Lower leg skin (tissue), 4 donors: ENCODE data around the gene GOLGA6L7. TPM values are rescaled to one million over a fixed set of nuclear protein-coding genes. Genes with fewer than 3 reads are reported as not detected.
"Not testable (repeated sequence)": the region's sequence is repeated elsewhere in the genome, so short reads cannot be mapped to it uniquely, and the experiment has no call there.

Source experiments
- DNase-seq, 2 donors: peaks; one replicate each; pipeline ENCODE4 v3.0.0-alpha.2; 2019; ENCODE audit warnings: low spot score in 2 of 2
- H3K4me3 ChIP-seq: fragments of 200-600 bp; sonication (generic); 2 replicates; pipeline ENCODE4 v1.5.1; 2017; ENCODE audit warnings: mild to moderate bottlenecking, low read depth; ENCODE audit not compliant: poor library complexity, severe bottlenecking
- WGBS, 2 donors: methylation state at CpG; one replicate each; pipeline ENCODE4 v1.1.5; 2018; 5-methylcytosine and 5-hydroxymethylcytosine counted together
- intact Hi-C: fragments of 100-400 bp; cut with DNase I; formaldehyde crosslinking; loops from one replicate; pipeline ENCODE4 v1.15.0; 2023; ENCODE audit warnings: low total_unique reads
- total RNA-seq, 4 donors: library from RNA; depleted of rRNA; stranded (reverse); fragments of >200 nt; gene quantifications; one replicate each; pipeline ENCODE4 v1.1.0, GENCODE V29; 2016

GOLGA6L7 gene
- total RNA-seq, 4 donors from 2014 or later, result not detected

- intact Hi-C loops, H3K4me3 ChIP-seq, DNase-seq: not testable (repeated sequence)
- WGBS, 2 donors, result 28 to 60% methylated on average over 1 to 5 of the region's 5 CpGs
These were observed 1.2 kb downstream of the GOLGA6L7 start for GRCh38 chr15:28847247-28847646.

DNA sequence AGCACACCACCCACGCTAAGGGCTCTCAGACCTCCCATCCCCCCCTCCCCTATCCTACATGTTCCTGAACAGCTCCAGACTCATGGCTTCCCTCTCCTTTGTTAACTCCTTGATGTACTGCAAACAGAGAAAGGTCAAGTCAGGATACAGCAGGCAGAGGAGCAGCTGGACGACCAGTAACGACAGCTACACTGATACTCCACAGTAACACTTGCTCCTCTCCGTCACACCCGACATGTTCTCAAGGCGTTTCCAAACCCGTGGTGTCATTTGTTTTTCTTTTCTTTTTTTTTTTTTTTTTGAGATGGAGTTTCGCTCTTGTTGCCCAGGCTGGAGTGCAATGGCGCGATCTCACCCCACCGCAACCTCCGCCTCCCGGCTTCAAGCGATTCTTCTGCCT lies 4.3 kb downstream of the GOLGA6L7 start:
- H3K4me3 ChIP-seq, DNase-seq, intact Hi-C loops: not testable (repeated sequence)
- WGBS, 2 donors, result 73 to 85% methylated on average over 7 to 14 of the region's 14 CpGs

DNA sequence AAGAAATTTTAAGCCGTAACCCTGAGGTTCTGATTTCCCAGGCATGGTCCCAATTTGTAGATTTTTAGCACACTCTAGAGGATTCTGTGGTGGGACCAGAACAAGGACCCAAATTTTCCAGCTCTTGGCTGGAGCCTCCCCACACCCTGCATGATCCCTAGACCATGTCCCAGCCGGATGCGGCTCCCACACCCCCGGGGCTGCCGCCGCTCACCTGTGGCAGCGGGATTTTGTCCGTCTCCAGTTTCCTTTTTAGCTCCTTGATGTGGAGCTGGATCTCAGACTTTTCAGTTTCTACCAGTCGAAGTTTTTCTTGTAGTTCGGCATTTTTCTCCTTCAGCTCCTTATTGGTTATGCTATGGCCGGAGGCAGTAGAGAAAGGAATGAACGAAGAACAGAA lies 4.9 kb downstream of the GOLGA6L7 start:
- 89 to 93% methylated on average over 12 of the region's 12 CpGs for WGBS, 2 donors
- intact Hi-C loops, H3K4me3 ChIP-seq, DNase-seq: not testable (repeated sequence)

DNA sequence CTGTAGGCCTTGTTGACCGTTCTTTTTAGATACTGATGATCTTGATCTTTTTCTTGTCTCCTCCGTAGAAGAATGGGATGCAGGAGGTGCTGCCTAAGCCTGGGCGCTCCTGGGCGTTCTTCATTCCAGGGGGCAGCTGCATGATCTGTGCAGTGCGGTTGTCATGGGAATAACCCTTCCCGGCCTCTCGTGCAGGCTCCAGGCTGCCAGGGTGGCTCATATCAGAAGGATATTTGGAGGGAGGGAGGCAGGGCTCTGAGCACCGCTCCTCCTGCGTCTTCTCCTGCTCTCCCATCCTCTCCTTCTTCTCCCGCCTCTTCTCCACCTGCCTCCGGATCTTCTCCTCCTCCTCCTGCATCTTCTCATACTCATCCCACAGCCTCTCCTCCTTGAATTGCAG lies 6.2 kb downstream of the GOLGA6L7 start:
- intact Hi-C loops, H3K4me3 ChIP-seq: not testable (repeated sequence)
- 85 to 86% methylated on average over 11 of the region's 11 CpGs for WGBS, 2 donors
- DNase-seq, result peak in 1 of 2 donors; percentile 57

DNA sequence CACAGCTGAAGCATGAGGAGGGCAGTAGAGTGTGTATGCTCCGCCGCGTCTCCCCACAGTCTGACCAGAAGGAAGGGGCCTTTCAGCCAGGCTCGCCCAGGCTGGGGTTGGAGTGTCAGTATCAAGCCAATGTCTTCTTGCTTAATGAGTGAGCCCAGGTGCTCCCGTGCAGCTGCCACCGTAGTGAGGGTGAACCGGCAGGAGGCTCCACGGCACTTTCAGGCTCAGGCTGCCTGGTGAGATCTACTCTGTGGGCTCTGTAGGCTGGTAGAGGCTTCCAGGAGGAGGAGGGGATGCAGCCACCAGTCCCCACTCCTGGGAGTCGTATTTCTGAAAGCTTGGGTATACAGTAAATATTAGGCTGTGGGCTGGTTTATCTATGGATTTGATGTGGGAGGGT lies 8.2 kb downstream of the GOLGA6L7 start:
- H3K4me3 ChIP-seq, DNase-seq, intact Hi-C loops: not testable (repeated sequence)
- WGBS, 2 donors, result 75 to 93% methylated on average over 2 to 9 of the region's 9 CpGs

- intact Hi-C loops, result not testable (repeated sequence)
- 86 to 91% methylated on average over 10 of the region's 10 CpGs for WGBS, 2 donors
These were observed 13.4 kb downstream of the GOLGA6L7 start for GRCh38 chr15:28834957-28835585.

GRCh38 chr15:28831897-28832587 lies 16.4 kb downstream of the GOLGA6L7 start:
- intact Hi-C loops, H3K4me3 ChIP-seq: not testable (repeated sequence)
- 10 to 18% methylated on average over 16 to 28 of the region's 56 CpGs for WGBS, 2 donors
- DNase-seq, result peak in 1 of 2 donors; percentile 19

More at GRCh38 chr15:28834957-28835585, 13.4 kb downstream of the GOLGA6L7 start:
- DNase-seq, H3K4me3 ChIP-seq: not testable (repeated sequence)

GRCh38 chr15:28821420-28821819 lies 27.0 kb downstream of the GOLGA6L7 start:
- DNase-seq, H3K4me3 ChIP-seq, intact Hi-C loops: not testable (repeated sequence)
- WGBS, 2 donors, result 45 to 67% methylated on average over 2 of the region's 2 CpGs

GRCh38 chr15:28819930-28820295 lies 28.5 kb downstream of the GOLGA6L7 start:
- DNase-seq, intact Hi-C loops, H3K4me3 ChIP-seq: not testable (repeated sequence)
- WGBS, 2 donors, result no CpG with 5 or more reads among the region's 3 CpGs

DNA sequence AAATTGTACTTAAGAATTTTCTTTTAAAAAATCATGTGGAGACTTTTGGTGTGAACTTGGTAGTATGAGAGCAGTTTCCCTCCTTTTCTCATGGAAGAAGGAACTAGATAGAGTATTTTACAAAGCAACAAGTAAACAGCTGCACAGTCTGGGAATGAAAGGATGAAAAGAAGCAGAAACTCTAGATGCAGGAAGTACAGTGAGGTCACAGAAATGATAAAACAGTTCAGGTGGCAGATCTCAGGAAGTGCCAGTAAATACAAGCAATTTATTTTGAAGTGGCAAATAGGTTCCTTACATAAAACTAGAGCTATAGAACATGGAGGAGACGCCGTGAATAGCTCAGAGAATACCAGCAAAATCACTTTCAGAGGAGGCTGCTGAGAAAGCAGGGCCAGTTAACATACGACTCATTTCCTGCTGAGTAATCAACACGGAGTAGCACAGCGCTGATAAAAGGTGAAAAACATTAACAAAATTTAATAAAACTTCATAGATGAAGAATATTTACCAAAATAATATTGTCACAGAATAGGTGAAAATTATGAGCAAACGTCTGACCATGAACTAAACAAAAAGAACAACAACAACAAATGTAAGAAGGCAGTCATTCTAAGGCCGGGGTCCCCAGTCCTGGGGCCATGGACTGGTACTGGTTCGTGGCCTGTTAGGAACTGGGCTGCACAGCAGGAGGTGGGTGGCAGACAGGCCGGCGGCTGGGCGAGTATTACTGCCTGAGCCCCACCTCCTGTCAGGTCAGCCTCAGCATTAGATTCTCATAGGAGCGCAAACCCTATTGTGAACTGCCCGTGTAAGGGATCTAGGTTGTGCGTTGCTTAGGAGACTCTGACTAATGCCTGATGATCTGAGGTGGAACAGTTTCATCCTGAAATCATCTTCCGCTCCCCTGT lies 29.2 kb downstream of the GOLGA6L7 start:
- H3K4me3 ChIP-seq, intact Hi-C loops, DNase-seq: not testable (repeated sequence)
- 60 to 68% methylated on average over 10 of the region's 15 CpGs for WGBS, 2 donors

GRCh38 chr15:28818168-28818567 lies 30.3 kb downstream of the GOLGA6L7 start:
- intact Hi-C loops, DNase-seq, H3K4me3 ChIP-seq: not testable (repeated sequence)
- WGBS, 2 donors, result 67 to 93% methylated on average over 2 to 3 of the region's 3 CpGs

DNA sequence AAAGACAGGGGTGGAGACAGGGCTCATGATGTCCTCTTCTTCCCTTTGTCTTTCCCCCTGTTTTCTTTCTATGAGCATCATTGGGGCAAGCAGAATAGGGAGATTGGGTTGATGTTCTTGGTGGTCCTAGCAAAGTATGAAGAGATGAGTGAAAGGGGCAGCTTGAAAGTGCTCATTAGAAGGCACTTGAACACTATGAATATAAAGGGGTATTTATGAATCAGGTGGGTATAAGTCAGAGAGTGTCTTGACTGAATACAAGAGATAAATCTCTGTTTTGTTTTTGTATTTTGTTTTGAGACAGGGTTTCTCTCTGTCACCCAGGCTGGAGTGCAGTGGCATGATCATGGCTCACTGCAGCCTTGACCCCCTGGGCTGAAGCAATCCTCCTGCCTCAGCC lies 34.4 kb downstream of the GOLGA6L7 start:
- H3K4me3 ChIP-seq, intact Hi-C loops, DNase-seq: not testable (repeated sequence)

- 28 to 44% methylated on average over 1 to 2 of the region's 2 CpGs for WGBS, 2 donors
- intact Hi-C loops, H3K4me3 ChIP-seq, DNase-seq: not testable (repeated sequence)
These were observed 35.1 kb downstream of the GOLGA6L7 start for GRCh38 chr15:28813392-28813791.

GRCh38 chr15:28811852-28812550 lies 36.4 kb downstream of the GOLGA6L7 start:
- H3K4me3 ChIP-seq, DNase-seq, intact Hi-C loops: not testable (repeated sequence)
- 67 to 74% methylated on average over 4 of the region's 4 CpGs for WGBS, 2 donors
